ENCODE results near the gene USP36.
"Not testable (repeated sequence)": the region's sequence is repeated elsewhere in the genome, so short reads cannot be mapped to it uniquely, and the experiment has no call there.

The USP36 gene

DNA sequence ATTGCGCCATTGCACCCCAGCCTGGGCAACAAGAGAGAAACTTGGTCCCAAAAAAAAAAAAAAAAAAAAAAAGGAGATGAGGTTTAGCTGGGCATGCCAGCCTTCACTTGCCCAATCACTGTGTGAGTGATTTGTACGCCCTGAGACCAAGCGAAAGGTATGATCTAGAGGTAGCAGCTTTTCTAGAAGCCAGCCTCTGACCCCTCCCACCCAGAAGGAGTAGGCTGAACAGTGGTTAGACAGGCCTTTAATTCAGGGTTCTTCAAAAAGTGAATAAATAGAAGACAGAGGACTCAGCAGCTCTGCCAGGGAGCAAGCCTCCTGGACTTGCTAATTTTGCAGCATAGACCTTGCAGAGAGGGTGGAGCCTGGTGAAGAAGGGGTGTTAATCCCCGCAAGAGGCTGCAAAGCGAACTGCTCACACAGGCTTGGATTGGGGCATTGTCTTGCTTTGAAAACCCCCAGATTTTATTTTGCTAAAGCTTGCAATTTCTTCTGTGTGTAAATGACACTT is 51.4 kb downstream of the USP36 start:
- DNase-seq: no peak

DNA sequence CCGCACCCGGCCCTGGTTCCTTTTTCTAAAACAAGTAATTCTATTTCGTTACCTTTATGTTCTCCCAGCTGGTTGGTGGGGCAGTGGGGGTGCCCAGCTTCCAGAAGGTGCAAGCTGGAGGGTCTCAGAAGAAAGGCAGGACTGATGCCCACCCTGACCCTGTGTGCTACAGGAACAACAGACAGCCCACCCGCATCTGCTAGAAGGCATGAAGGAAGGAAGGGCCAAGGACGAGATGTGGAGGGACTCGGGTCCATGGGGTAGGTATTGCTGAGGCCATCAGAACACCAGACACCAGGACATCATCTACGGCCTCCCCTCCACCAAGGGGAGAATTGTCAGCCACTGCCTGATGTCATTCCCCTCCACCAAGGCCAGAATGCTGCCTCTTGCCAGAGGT is 52.2 kb downstream of the USP36 start:
- DNase-seq: no peak

DNA sequence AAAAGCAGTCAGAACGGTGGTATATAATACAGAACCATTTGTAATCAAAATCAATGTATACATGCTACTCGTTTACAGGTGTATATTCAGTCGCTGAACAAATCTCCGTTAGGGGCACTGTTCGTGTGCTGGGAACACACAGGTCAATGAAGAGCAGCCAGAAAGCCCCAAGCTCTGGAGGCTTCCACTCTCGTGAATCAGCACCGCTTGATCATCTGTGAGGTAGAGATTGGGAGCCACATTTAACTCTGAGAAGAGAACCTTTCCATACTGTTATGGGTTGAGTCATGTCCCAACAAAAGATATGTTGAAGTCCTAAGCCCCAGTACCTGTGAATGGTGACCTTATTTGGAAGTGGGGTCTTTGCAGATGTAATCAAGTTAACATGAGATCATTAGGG is 53.2 kb downstream of the USP36 start:
- DNase-seq: no peak

DNA sequence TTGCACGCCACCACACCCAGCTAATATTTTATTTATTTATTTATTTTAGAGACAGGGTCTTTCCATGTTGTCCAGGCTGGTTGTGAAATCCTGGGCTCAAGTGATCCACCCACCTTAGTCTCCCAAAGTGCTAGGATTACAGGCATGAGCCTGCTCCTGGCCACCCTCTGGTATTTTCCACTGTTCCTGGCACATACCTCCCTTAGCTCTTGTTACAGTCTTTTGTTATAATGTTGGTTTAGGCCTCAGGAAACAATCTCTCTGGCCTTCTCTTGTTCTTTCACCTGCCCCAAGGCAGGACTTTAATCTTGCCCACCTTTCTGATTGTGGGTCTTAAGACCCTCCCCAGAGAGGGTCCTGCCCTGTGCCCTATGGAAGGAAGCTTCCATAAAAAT is 55.0 kb downstream of the USP36 start:
- no peak for DNase-seq

DNA sequence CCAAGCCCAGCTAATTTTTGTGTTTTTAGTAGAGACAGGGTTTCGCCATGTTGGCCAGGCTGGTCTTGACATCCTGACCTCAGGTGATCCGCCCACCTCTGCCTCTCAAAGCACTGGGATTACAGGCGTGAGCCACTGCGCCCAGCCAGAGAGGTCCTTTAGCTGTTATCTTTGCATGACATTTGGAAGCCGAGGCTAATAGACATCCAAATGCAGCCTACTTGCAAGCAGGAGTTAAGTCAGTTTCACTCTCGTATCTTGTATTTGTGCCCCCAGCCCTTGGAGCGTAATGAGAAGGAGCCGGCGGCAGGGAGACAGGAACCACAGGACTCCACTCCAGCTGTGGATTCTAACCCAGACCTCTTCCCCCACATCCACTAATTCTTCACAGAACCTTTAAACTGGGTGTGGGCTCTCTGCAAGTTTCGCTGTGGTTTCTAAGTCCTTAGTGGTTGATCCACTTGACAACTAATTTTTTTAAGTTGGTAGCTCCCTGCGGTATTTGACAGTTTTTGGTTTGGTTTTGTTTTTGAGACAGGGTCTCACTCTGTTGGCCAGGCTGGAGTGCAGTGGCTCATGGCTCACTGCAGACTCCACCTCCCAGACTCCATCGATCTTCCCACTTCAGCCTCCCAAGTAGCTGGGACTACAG is 55.5 kb downstream of the USP36 start:
- DNase-seq: no peak

DNA sequence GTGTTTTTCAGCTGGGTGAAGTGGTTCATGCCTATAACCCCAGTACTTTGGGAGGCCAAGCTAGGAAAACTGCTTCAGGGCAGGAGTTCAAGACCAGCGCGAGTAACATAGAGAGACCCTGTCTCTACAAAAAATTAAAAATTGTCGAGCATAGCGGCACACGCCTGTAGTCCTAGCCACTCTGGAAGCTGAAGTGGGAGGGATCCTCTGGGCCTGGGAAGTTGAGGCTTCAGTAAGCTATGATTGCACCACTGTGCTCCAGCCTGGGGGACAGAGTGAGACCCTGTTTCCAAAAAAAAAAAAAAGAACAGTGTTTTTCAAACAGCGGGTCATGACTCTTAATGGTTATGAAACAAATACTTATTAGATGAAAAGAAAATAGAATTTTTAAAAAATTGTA is 56.3 kb downstream of the USP36 start:
- no peak for DNase-seq

DNA sequence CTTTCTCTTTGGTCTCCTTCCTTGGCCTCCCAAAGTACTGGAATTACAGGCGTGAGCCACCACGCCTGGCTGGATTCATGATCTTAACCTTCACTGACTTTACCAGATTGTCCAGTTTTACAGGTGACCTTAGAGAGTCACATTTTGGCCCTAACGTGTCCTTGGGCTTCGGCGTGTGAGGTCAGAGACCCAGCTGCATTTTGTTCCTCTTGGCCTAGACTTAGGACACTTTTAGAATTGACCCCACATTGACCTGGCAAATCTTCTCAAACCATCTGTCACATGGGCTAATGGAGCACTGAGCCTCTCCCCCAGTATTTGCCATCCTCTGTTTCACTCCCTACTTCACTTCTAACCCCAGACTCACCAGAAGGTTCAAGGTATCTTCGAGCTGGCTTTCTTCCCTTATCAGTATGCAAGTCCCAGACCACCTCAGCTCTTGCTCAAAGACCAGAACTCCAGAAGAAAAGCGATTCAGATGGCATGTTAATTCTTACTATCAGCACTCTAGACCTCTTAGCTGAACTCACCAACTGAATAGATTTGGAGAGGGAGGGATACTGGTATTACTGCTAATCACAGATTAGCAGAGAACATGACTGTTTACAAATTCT is 56.8 kb downstream of the USP36 start:
- DNase-seq: no peak

DNA sequence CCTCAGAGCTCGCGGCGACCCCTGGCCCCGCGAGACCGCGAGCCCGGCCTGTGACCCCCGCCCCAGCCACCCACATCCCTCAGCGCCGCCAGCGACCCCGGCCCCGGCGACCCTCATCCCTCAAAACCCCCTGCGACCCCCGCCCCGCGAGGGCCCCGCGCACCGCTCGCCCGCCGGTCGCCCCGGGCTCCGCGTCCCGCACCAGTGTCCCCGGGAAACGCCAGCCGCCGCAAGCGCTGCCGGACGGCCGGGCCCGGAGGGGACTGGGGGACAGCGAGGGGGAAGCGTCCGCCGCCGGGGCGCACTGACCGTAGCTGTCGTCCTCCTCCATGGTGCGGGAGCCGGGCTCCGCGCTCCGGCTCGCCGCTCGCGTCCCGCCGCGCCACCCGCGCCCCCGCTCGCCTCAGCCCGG is 58.7 kb downstream of the USP36 start, which contains the start of gene CYTH1:
Gene CYTH1, minus strand, starts transcription at position 381 of the 412 bp plus-strand sequence. Its CDS starts 50 bp downstream, at position 331.
- DNase-seq: no peak

DNA sequence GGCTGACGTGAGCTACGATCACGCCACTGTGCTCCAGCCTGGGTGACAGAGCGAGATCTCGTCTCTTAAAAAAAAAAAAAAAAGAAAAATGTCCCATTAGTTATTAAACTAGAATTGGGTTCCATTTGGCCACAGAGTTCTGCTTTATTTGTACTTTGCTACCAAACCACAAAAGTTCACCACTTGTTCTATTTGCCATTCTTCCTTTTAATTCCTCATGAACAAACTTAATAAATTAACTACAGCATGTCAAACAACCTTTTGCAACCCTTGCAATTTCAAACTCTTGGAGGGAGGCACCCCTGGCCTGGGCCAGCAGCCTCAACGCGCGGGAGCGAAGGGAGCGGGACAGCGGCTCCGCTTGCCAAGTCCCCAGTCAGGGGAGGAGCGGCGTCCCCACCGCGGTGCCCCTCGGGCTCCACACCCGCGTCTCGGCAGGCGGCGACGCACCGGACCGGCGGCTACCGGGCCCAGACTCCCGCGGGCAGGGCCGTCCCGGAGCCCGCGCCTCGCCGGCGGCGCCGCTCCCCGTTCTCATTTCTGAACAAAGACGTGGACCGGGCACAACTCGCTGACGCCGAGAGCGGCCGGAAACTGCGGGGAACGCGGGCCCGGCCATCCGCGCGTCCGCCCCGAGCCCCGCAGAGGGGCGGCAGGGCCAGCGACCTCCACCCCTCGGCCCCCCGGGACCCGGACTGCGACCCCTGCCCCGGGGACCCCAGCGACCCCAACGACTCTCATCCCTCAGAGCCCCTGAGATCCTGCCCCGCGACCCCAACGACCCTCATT is 59.3 kb downstream of the USP36 start:
- DNase-seq: peak; percentile 53

DNA sequence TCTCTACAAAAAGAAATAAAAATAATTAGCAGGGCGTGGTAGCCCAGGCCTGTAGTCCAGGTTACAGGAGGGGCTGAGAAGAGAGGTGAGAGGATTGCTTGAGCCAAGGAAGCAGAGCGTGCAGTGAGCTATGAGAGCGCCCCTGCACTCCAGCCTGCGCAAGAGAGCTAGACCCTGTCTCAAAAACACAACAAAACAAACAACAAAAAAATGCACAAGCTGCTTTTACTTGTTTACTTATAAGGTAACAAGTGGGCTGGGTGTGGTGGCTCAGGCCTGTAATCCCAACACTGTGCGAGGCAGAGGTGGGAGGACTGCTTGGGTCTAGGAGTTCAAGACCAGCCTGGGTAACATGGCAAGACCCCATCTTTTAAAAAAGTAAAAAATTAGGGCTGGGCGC is 60.3 kb downstream of the USP36 start:
- peak; percentile 42 for DNase-seq

DNA sequence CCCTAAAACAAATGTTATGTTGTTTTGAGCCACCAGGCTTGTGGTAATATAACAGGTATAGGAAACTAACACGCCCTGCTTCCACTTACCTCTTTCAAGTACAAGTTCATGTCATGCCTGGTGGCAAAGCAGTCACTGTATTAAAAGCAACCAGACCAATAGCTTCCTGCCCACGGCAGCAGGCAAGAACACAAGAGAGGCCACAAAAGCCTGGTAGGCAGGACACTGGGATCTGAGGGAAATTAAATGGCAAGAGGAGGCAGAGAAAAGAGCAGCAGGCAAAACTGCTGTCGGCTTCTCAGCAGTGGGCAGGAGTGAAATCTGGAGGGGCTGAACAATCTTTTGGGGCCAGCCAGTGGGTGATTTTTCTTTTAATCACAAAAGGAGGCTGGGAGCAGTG is 60.8 kb downstream of the USP36 start:
- DNase-seq: peak; percentile 85

DNA sequence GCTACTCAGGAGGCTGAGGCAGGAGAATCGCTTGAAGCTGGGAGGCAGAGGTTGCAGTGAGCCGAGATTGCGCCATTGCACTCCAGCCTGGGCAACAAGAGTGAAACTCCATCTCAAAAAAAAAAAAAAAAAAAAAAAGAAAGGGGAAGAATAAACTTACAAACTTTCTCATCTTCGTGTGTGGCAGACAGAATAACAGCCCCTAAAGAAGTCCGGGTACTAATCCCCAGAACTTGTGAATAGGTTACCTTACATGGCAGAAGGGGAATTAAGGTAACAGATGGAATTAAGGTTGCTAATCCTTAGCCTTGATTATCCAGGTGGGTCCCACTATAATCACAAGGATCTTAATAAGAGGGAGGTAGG is 61.3 kb downstream of the USP36 start:
- not testable (repeated sequence) for DNase-seq

DNA sequence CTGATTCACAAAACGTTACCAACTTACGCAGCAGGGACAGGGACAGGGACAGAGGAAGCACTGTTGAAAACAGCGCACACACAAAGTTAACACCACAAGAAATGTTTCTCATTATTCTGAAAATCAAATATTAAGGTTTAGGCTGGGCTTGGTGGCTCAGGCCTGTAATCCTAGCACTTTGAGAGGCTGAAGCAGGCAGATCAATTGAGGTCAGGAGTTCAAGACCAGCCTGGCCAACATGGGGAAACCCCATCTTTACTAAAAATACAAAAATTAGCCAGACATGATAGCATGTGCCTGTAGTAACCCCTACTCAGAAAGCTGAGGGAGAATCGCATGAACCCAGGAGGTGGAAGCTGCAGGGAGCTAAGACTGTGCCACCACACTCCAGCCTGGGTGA is 62.7 kb downstream of the USP36 start:
- peak; percentile 63 for DNase-seq

DNA sequence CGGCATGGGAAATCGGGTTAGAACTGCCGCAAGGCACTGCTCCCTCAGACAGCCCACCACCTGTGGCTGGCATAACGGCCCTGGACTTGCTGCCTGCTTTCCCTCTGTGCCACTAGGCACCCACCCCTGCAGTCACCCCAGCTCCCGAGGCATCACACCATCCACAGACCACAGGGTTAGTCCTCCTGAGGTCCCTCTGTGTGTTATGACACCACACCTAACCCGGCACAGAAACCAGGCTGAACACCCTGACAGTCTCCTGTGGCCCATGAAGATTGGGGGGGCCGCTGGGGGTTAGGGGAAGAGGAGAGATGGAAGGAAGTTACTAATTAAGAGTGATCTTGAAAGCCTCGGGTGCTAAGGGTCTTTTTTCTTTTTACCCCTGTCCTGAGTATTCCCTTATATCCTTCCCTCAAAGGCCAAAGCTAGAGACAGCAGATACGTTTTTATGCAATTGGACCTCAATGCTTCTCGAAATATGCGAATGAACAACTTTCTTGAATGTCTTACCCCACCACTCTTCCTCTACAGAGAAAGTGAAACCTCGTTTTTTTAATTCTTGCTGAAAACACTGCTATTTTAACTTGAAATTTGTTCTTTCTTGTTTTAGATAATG is 65.5 kb downstream of the USP36 start:
- DNase-seq: peak; percentile 76

DNA sequence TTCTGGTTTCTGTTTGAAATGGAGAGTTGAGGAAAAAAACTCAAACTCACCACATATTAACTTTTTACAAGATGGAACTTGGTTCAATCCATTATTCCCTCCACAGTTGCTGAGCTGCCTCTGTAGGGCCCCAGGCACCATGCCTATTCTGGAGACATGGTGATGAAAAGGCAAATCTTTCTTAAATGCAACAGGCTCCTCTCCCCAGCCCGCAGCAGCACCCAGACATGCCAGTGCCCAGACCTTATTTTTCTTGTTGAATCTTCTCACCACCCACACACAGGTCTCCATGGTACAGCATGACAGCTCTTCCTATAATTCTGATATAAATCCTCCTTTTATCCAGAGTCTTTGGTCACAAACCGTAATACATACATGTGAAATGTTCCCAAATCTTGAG is 66.2 kb downstream of the USP36 start:
- DNase-seq: peak; percentile 47

DNA sequence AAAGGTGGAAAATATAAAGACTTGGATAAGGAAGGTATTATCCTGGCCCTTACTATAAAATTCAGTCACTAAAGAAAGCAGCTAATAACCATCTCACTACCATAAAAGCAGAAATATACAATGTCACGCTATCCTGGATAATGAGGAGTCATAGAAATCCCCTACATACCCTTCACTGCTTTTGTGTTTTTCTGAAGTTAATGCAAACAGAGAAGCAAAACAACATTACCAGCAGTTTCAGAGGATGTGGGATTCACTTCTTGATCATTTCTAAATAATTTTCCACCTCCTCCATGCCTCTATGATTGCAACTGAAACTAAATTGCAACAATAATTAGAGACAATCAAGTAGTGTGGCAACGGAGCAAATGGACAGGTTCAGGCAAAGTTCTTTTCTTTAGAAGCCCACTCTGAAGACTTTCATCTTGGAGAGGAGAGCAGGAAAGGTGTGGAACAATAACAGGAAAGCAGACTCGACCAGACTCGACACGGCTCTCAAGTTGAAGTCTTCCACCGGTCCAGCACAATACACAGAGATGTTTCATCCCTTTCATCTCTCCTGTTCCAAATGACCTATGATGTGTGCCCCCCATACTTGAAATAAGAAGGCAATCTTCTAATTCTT is 68.7 kb downstream of the USP36 start:
- peak; percentile 57 for DNase-seq

DNA sequence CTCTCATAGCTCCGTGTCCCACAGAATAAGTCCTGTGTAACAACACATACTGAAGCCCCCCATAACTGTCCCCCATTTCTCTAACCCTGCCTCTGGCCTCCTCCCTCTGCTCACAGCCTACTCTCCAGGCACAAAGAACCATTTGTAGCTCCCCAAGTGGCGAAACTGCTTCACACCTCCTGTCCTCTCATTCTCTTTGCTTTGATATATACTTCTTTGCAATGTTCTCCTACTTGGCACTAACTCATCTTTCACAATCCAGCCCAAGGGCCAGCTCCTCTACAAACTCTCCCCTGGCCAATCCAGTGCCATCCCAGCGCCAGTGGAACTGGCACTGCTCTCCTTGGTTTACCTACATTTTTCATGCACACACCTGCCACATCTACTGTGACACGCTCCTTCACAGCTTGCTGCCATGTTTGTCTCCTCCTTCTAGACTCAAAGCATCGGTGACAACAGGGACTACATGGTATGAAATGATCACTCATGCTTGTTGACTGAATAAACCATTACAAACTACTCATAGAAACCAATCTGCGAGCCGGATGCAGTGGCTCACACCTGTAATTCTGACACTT is 71.3 kb downstream of the USP36 start:
- DNase-seq: no peak

DNA sequence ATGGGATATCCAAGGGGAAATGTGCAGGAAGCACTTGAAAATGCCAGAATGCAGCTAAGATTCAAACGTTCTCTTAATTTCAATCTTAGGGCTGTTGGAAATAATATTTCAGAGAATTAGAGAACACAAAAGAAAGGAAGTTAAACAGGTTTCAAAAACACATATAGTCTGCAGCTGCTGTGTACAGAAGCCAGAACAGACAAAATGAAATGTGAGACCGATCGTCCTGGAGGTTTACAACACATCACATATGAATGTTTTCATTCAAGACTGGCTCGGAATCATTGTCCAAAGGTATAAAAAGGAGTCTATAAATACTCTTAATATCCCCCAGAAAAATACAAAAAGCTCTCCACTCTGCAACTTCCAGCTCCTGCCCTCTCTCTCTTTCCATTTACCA is 72.8 kb downstream of the USP36 start:
- DNase-seq: no peak

DNA sequence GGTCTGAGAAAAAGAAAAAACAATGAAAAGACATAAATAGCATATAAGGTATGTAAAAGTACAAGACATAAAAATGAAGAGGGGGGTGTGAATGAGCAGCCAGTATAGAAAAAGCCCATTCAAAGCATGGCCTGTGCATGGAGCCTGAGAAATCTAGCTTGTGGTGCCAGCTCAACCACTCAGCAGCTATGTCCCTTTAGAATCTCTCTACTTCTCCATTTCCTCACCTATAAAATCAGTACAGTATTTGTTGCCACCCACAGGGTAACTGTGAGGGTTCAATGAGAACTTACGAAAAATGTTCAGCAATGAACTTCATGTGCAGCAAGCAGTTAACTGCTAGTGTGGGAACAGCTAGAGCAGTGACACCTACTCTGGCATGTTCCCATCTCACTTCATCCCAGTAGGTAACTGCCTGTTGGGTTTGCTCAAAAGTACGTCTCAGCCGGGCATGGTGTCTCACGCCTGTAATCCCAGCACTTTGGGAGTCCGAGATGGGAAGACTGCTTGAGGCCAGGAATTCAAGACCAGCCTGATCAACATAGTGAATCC is 73.8 kb downstream of the USP36 start:
- no peak for DNase-seq

DNA sequence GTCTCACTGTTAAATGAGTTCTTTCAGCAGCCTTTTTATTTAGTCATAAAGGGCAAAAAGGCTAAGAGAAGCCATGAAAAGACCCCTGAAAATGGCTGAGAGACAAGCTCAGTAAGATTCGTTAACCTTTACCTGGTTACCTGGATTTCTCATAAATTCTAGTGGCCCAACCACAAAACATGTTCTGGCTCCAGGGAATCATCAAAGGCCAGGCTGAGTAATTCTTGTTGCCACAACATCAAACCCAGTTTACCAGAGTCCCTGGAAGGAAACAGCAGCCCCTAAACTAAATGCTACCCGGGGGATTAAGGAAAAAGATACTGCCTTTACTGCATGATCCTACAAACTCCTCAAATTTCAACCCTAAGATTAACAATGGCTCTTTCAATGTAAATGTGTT is 74.4 kb downstream of the USP36 start:
- DNase-seq: no peak

DNA sequence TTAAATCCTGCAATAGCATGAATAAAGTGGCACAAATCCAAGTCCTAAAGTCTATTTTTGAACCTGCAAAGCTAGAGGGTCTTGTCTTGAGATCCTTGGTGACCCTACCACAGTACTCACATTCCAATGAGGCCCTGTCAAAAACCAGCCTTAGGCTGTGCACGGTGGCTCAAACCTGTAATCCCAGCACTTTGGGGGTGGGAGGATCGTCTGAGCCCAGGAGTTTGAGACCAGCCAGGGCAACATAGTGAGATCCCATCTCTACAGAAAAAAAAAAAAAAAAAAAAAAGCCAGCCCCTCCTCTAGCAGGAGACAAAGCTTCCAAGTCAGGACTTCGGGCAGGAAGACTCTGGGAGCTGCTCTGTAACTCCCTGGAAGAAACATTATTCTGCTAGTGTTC is 74.8 kb downstream of the USP36 start:
- DNase-seq: no peak

DNA sequence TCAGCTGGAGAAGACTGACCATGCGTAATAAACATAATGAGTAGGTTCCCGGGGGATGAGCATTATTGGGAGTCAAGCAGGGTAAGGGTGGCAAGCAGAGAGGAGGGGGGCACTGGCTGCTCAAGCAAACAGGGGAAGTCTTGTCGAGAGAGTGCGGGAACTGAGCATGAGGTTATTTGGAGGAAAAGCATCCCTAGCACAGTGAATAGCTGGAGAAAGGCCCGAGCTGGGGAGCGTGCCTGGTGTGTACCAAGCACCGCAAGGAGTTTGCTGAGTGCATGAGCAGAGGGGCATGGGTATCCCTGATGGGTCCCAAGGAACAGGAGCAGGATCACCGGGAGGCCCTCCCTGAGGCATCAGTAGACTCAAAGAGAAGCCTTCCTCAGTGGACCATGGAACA is 75.7 kb downstream of the USP36 start:
- DNase-seq: no peak

Measured in CD4-positive, alpha-beta T cell treated with Interleukin-12 subunit alpha and Interleukin-12 subunit beta, for 1 hour (primary cell).